CD14-positive monocyte (primary cell): ENCODE results near the gene OR51F2. TPM values are rescaled to one million over a fixed set of nuclear protein-coding genes. Genes with fewer than 3 reads are reported as not detected.
"Not testable (repeated sequence)": the region's sequence is repeated elsewhere in the genome, so short reads cannot be mapped to it uniquely, and the experiment has no call there.

ENCODE experiments used
- DNase-seq, 3 donors: peaks; one replicate each; pipeline ENCODE4 v3.0.0-alpha.2; 2011 to 2022
- H2AFZ ChIP-seq: 2 replicates; pipeline ENCODE4 v1.6.0; 2012; ENCODE audit warnings: mild to moderate bottlenecking, low read depth, low read length, inconsistent platforms; ENCODE audit not compliant: insufficient read depth, poor library complexity, severe bottlenecking
- H3K27ac ChIP-seq, 2 donors: 1 replicate in 1 of 2; 2 replicates in 1 of 2; pipeline ENCODE4 v1.5.1; 2012 to 2013; ENCODE audit warnings: low read length in 2 of 2, control low read depth in 1 of 2, inconsistent platforms in 1 of 2, low read depth in 1 of 2, mild to moderate bottlenecking in 1 of 2
- H3K27me3 ChIP-seq, 2 donors: one replicate each; pipeline versions ENCODE4 v1.6.0 to v1.6.1; 2011 to 2013; ENCODE audit warnings: low read length in 2 of 2; ENCODE audit not compliant: control insufficient read depth in 2 of 2, insufficient read depth in 2 of 2
- H3K36me3 ChIP-seq, 2 donors: replicated peaks in 1 of 2; 1 replicate in 1 of 2; 2 replicates in 1 of 2; pipeline versions ENCODE4 v1.5.1 to v1.6.1; 2012 to 2013; ENCODE audit warnings: low read length in 2 of 2, control low read depth in 1 of 2, inconsistent platforms in 1 of 2, mild to moderate bottlenecking in 1 of 2; ENCODE audit not compliant: insufficient read depth in 2 of 2, control insufficient read depth in 1 of 2
- H3K4me1 ChIP-seq, 2 donors: 1 replicate in 1 of 2; 2 replicates in 1 of 2; pipeline versions ENCODE4 v1.5.1 to v1.6.1; 2012 to 2013; ENCODE audit warnings: low read length in 2 of 2, control low read depth in 1 of 2, inconsistent platforms in 1 of 2, mild to moderate bottlenecking in 1 of 2, moderate library complexity in 1 of 2; ENCODE audit not compliant: insufficient read depth in 2 of 2, control insufficient read depth in 1 of 2
- H3K4me2 ChIP-seq: replicated peaks from 2 replicates; pipeline ENCODE3; 2012; ENCODE audit warnings: low read length, moderate library complexity, mild to moderate bottlenecking; ENCODE audit not compliant: poor library complexity, severe bottlenecking; ENCODE audit errors: extremely low read depth
- H3K4me3 ChIP-seq, 3 experiments: fragments of 200-600 bp in 1 of 3; sonication (generic) in 1 of 3; replicated peaks in 1 of 3; 1 replicate in 2 of 3; 2 replicates in 1 of 3; pipeline ENCODE4 v1.5.1; 2011 to 2013; ENCODE audit warnings: low read length in 3 of 3, mild to moderate bottlenecking in 3 of 3, control low read depth in 2 of 3, low read depth in 2 of 3, inconsistent platforms in 1 of 3, moderate library complexity in 1 of 3
- H3K79me2 ChIP-seq: 2 replicates; pipeline ENCODE4 v1.6.0; 2012; ENCODE audit warnings: mild to moderate bottlenecking, control low read depth, inconsistent platforms, low read length, moderate library complexity; ENCODE audit not compliant: insufficient read depth
- H3K9ac ChIP-seq: 2 replicates; pipeline ENCODE4 v1.6.0; 2017; ENCODE audit warnings: low read length, mild to moderate bottlenecking; ENCODE audit not compliant: insufficient read depth, poor library complexity, severe bottlenecking
- H3K9me3 ChIP-seq, 2 donors: replicated peaks in 1 of 2; 1 replicate in 1 of 2; 2 replicates in 1 of 2; pipeline versions ENCODE4 v1.5.1 to v1.6.1; 2012 to 2013; ENCODE audit warnings: low read length in 2 of 2, control low read depth in 1 of 2; ENCODE audit not compliant: control insufficient read depth in 1 of 2, insufficient read depth in 1 of 2
- H4K20me1 ChIP-seq: 2 replicates; pipeline ENCODE4 v1.6.0; 2012; ENCODE audit warnings: mild to moderate bottlenecking, low read length, control low read depth, moderate library complexity; ENCODE audit not compliant: insufficient read depth
- H3K27ac Mint-ChIP-seq, 7 donors: one replicate each; pipeline ENCODE4 v1.8.0; 2020; ENCODE audit warnings: mild to moderate bottlenecking in 7 of 7, mixed read lengths in 7 of 7, moderate library complexity in 6 of 7, inconsistent platforms in 2 of 7
- H3K27me3 Mint-ChIP-seq, 3 donors: one replicate each; pipeline ENCODE4 v1.8.0; 2021 to 2022; ENCODE audit warnings: low read depth in 3 of 3, mild to moderate bottlenecking in 3 of 3, mixed read lengths in 3 of 3, moderate library complexity in 3 of 3, inconsistent platforms in 1 of 3
- H3K36me3 Mint-ChIP-seq, 2 donors: one replicate each; pipeline ENCODE4 v1.8.0; 2020; ENCODE audit warnings: mixed read lengths in 2 of 2, inconsistent platforms in 1 of 2, mild to moderate bottlenecking in 1 of 2
- H3K4me1 Mint-ChIP-seq: one replicate; pipeline ENCODE4 v1.8.0; 2020; ENCODE audit warnings: mild to moderate bottlenecking, mixed read lengths
- H3K4me3 Mint-ChIP-seq, 2 donors: one replicate each; pipeline ENCODE4 v1.8.0; 2020; ENCODE audit warnings: mild to moderate bottlenecking in 2 of 2, mixed read lengths in 2 of 2, moderate library complexity in 1 of 2
- H3K9me3 Mint-ChIP-seq, 7 donors: one replicate each; pipeline ENCODE4 v1.8.0; 2020 to 2022; ENCODE audit warnings: mixed read lengths in 7 of 7, mild to moderate bottlenecking in 6 of 7, moderate library complexity in 6 of 7, inconsistent platforms in 2 of 7
- whole genome bisulfite sequencing: methylation state at CpG from one replicate; pipeline ENCODE4 v1.1.5; 2013; ENCODE audit warnings: missing lambda C conversion rate; ENCODE audit not compliant: insufficient coverage; 5-methylcytosine and 5-hydroxymethylcytosine counted together
- intact Hi-C, 2 donors: fragments of 100-400 bp; cut with micrococcal nuclease; formaldehyde crosslinking; loops; one replicate each; pipeline versions ENCODE4 v1.15.0 to v1.15.1; 2023
- polyA plus RNA-seq, 3 donors: library from polyadenylated mRNA; depleted of rRNA in 1 of 3; unstranded in 2 of 3; stranded (reverse) in 1 of 3; fragments of 300-500 nt in 2 of 3; fragments of >200 nt in 1 of 3; fragmentation: Illumina TruSeq in 2 of 3; gene quantifications; 1 replicate in 2 of 3; 2 replicates in 1 of 3; pipeline ENCODE4 v1.2.3, GENCODE V29; 2012 to 2021
- TF ChIP-seq, protein P1 (sequence below): fragments of 200-600 bp; IDR thresholded peaks from one replicate; pipeline ENCODE4 v1.8.0; 2022; ENCODE audit warnings: antibody characterized with exemption, mild to moderate bottlenecking

The OR51F2 gene
- polyA plus RNA-seq, 3 donors = not detected

DNA sequence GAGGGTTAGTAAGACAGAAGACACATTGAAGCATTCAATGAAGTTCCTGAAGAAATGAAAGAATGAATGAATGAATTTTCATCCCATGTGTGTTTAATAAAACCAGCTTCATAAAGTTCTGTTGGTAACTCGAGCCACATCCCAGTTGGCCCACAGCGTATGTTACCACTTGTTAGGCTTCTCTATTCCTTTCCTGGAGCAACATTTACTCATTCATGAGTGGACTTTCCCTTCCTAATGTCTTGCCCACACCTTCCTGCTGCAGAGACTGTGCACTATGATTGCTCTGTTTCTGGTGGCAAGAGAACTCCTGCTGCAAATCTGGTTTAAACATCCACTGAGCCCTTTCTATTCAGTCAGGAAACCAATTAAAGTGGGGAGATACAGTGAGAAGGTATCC lies 23.9 kb upstream of the OR51F2 start:
- Mint-ChIP-seq H3K4me1 (no peaks in the 10 kb centered on the region), H3K9me3 (peaks cover 0 to 4% (median 0%) of the 10 kb centered on the region in 7 donors)

DNA sequence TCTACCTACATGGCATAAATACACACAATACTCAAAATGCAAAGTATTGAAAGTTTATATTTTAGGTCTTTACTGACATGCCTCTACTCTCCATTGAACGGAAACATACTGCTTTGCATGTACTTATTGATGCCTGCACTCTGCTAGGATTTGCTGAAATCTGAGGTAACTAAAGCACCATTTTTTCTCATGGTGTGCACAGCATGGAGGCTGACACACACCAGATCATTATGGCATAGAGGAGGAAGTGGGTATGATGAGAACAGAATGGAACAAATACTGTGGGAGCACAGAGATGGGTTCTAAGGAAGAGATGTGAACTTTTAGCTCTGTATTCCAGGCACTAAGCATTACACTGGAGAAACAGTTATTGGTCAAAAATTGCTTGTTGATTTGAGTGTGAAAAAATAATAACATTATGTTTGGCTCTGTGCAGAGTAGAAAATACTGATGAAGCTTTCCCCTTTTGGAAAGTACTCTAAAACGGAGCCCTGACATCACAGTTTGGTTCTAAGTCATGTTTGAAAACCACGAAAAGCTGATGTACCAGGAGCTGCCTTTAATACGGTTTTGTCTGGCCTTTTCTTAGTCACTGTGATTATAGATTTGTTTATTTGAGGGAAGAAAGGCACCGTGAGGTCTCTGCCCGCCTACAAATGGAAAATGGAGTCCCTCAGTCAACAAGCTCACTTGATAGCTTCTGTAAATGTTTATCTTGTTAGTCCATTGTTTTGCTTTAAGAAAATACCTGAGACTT lies 22.5 kb upstream of the OR51F2 start:
- Mint-ChIP-seq H3K9me3 (peaks cover 0 to 3% (median 0%) of the 10 kb centered on the region in 7 donors), H3K27me3 (peaks cover 0 to 3% (median 3%) of the 10 kb centered on the region in 3 donors), H3K27ac (no peak overlapping the region), H3K4me1 (no peaks in the 10 kb centered on the region), H3K4me3 (no peak overlapping the region), H3K36me3 (no peaks in the 10 kb centered on the region)
- no peak overlapping the region for H3K4me3 ChIP-seq
- no peak overlapping the region for H3K9ac ChIP-seq
- no peak overlapping the region for H2AFZ ChIP-seq
- H4K20me1 ChIP-seq = no peaks in the 10 kb centered on the region
- TF ChIP-seq, protein P1, sequence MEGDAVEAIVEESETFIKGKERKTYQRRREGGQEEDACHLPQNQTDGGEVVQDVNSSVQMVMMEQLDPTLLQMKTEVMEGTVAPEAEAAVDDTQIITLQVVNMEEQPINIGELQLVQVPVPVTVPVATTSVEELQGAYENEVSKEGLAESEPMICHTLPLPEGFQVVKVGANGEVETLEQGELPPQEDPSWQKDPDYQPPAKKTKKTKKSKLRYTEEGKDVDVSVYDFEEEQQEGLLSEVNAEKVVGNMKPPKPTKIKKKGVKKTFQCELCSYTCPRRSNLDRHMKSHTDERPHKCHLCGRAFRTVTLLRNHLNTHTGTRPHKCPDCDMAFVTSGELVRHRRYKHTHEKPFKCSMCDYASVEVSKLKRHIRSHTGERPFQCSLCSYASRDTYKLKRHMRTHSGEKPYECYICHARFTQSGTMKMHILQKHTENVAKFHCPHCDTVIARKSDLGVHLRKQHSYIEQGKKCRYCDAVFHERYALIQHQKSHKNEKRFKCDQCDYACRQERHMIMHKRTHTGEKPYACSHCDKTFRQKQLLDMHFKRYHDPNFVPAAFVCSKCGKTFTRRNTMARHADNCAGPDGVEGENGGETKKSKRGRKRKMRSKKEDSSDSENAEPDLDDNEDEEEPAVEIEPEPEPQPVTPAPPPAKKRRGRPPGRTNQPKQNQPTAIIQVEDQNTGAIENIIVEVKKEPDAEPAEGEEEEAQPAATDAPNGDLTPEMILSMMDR = no peak
- no peaks in the 10 kb centered on the region for H3K9me3 ChIP-seq
- H3K27ac ChIP-seq = no peak overlapping the region
- no peak overlapping the region for H3K4me2 ChIP-seq
- 91% methylated on average over 4 of the region's 6 CpGs for WGBS
- no peak for DNase-seq
- H3K27me3 ChIP-seq = no peaks in the 10 kb centered on the region
- H3K79me2 ChIP-seq = no peaks in the 10 kb centered on the region
- intact Hi-C loops = no loop called here
- no peaks in the 10 kb centered on the region for H3K36me3 ChIP-seq
- H3K4me1 ChIP-seq = no peaks in the 10 kb centered on the region

More for the DNA sequence above, 23.9 kb upstream of the OR51F2 start:
- no peak overlapping the region for H3K27ac ChIP-seq
- no peaks in the 10 kb centered on the region for H3K27me3 ChIP-seq
- intact Hi-C loops = no loop called here
- H4K20me1 ChIP-seq = no peaks in the 10 kb centered on the region
- TF ChIP-seq, protein P1 = no peak
- H3K27me3 Mint-ChIP-seq = peaks cover 0 to 3% (median 3%) of the 10 kb centered on the region in 3 donors
- no peak overlapping the region for H3K4me2 ChIP-seq
- no peaks in the 10 kb centered on the region for H3K36me3 ChIP-seq
- no peaks in the 10 kb centered on the region for H3K36me3 Mint-ChIP-seq
- no peak overlapping the region for H3K4me3 Mint-ChIP-seq
- H2AFZ ChIP-seq = no peak overlapping the region
- no peak overlapping the region for H3K9ac ChIP-seq
- no peaks in the 10 kb centered on the region for H3K79me2 ChIP-seq
- WGBS = 57% methylated on average over 1 of the region's 2 CpGs
- DNase-seq = no peak
- H3K27ac Mint-ChIP-seq = no peak overlapping the region
- H3K9me3 ChIP-seq = no peaks in the 10 kb centered on the region
- no peak overlapping the region for H3K4me3 ChIP-seq
- H3K4me1 ChIP-seq = no peaks in the 10 kb centered on the region

DNA sequence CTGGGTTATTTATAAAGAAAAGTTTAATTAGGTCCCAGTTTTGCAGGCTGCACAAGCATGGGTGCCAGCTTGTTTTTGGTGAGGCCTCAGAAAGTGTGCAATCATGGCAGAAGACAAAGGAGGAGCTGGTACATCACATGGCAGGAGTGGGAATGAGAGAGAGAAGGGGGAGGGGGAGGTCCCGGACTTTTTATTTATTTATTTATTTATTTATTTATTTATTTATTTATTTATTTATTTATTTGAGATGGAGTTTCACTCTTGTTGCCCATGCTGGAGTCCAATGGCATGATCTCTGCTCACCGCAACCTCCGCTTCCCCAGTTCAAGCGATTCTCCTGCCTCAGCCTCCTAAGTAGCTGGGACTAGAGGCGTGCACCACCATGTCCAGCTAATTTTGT lies 19.8 kb upstream of the OR51F2 start:
- DNase-seq = not testable (repeated sequence)

More for the DNA sequence above, 19.8 kb upstream of the OR51F2 start:
- H3K4me1 Mint-ChIP-seq, H3K4me2 ChIP-seq, H4K20me1 ChIP-seq, H3K4me3 Mint-ChIP-seq, H3K9me3 ChIP-seq, H3K36me3 ChIP-seq, H2AFZ ChIP-seq, H3K4me3 ChIP-seq, H3K9me3 Mint-ChIP-seq, H3K9ac ChIP-seq, intact Hi-C loops, H3K4me1 ChIP-seq, H3K27me3 ChIP-seq, H3K27me3 Mint-ChIP-seq, H3K27ac ChIP-seq, H3K36me3 Mint-ChIP-seq, H3K79me2 ChIP-seq: not testable (repeated sequence)
- 95% methylated on average over 3 of the region's 5 CpGs for WGBS
- peak overlapping the region in 1 of 7 donors; percentile 75 for H3K27ac Mint-ChIP-seq
